GM18499 (cell line): Measurements from ENCODE around the gene AHNAK.
A peak's percentile ranks its signal among the peaks of the same experiment; 100 is the strongest.
"Not testable (repeated sequence)": the region's sequence is repeated elsewhere in the genome, so short reads cannot be mapped to it uniquely, and the experiment has no call there.

Source experiments
- ATAC-seq: cut with Tn5 transposase; IDR thresholded peaks from one replicate; pipeline ENCODE4 v1.9.1; 2021; ENCODE audit warnings: moderate number of reproducible peaks; ENCODE audit not compliant: insufficient read depth, unreplicated experiment

Gene AHNAK

GRCh38 chr11:62573592-62574362 is 27.2 kb upstream of the AHNAK start, which contains the start of gene EEF1G:
Gene EEF1G, minus strand, starts transcription at chr11:62573891. Its CDS starts 49 bp downstream, at chr11:62573842.
- ATAC-seq, result peak; percentile 59

- ATAC-seq, result no peak
These were observed 26.5 kb upstream of the AHNAK start for GRCh38 chr11:62573006-62573591.

GRCh38 chr11:62572431-62572830 is 25.8 kb upstream of the AHNAK start:
- no peak for ATAC-seq

- ATAC-seq, result not testable (repeated sequence)
These were observed 24.9 kb upstream of the AHNAK start for GRCh38 chr11:62571493-62571892.

GRCh38 chr11:62570903-62571302 is 24.3 kb upstream of the AHNAK start:
- not testable (repeated sequence) for ATAC-seq

GRCh38 chr11:62569611-62570010 is 23.0 kb upstream of the AHNAK start:
- ATAC-seq, result no peak

- no peak for ATAC-seq
These were observed 20.5 kb upstream of the AHNAK start for GRCh38 chr11:62567018-62567633.

- no peak for ATAC-seq
These were observed 19.6 kb upstream of the AHNAK start for GRCh38 chr11:62566247-62566646.

- ATAC-seq, result no peak
These were observed 18.6 kb upstream of the AHNAK start for GRCh38 chr11:62565100-62565802.

- not testable (repeated sequence) for ATAC-seq
These were observed 15.1 kb upstream of the AHNAK start for GRCh38 chr11:62561677-62562230.

- ATAC-seq, result no peak
These were observed 14.0 kb upstream of the AHNAK start for GRCh38 chr11:62560566-62561103.

GRCh38 chr11:62559626-62560025 is 13.0 kb upstream of the AHNAK start:
- ATAC-seq, result not testable (repeated sequence)

- ATAC-seq, result no peak
These were observed 12.6 kb upstream of the AHNAK start for GRCh38 chr11:62559204-62559603.

- no peak for ATAC-seq
These were observed 12.1 kb upstream of the AHNAK start for GRCh38 chr11:62558669-62559068.

- ATAC-seq, result no peak
These were observed 10.4 kb upstream of the AHNAK start for GRCh38 chr11:62556875-62557631.

GRCh38 chr11:62556108-62556874 is 9.7 kb upstream of the AHNAK start:
- ATAC-seq, result no peak

- no peak for ATAC-seq
These were observed 9.0 kb upstream of the AHNAK start for GRCh38 chr11:62555464-62556107.
